DMS114 treated with DMSO at 0.1 percent for 48 hours (cell line): ENCODE results near the gene TTC9C.
"Not testable (repeated sequence)": the region's sequence is repeated elsewhere in the genome, so short reads cannot be mapped to it uniquely, and the experiment has no call there.

Experiments used
- DNase-seq: peaks from one replicate; lab custom pipeline; 2025; ENCODE audit not compliant: unreplicated experiment; lab: John Stamatoyannopoulos, UW

TTC9C gene

GRCh38 chr11:62749931-62750330, 21.6 kb downstream of the TTC9C start:
- not testable (repeated sequence) for DNase-seq

DNA sequence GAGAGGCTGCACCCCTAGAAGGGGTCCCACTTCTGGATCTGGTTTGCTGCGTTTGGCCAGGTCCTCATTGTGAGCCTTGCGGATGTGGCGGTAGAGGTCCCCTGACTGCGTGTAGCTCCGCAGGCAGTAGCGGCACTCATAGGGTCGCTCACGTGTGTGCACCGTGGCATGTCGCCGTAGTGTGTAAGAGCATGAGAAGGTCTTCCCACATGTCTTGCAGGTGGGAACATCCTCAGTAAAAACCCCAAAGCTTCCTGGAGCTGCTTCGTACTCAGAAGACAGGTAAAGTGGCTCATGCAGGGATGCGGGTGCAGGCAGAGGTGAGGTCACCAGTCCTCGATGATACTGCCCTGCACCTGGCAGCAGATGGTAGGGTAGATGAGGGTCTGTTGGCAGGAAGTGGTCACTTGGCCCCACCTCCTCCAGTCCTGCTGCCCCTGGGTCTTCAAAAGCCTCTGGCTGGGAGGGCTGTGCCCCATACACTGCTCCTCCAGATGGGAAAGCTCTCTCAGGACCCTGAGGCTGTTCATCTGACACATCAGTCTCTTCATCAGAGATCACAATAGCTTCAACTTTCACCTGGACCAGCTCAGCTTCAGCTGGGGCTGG, 24.0 kb downstream of the TTC9C start:
- DNase-seq: no peak

DNA sequence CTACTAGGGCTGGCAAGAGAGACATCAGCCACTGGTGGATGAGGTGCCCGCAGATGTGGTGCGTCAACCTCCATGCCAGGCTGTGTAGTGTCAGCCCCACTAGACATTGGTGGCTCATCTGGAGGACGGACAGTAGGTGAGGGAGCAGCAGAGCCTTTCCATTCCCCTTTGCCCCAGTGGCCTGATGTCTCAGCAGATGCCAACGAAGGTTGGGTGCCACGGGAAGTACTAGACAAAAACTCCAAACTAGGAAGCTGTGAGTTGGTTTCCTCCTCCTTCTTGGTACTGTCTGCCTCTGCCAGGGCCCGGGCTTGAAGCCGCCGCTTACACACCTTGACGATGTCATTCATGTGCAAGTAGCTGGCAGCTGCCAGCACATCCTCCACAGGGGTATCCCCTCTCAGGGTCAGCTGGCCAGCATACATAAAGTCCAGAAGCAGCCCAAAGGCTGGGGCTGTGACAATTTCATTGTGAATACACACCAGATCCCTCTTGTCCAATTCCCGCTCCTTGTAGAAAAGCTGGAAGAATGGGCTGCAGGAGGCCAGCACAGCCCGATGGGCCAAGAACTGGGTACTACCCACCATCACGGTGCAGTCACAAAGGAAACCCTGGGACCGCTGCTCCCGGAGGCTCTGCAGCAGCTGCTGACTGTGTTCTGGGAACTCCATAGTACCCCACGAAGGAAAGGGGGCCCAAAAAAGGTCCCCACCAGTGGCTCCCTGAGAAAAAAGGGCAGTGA, 24.9 kb downstream of the TTC9C start:
- no peak for DNase-seq

DNA sequence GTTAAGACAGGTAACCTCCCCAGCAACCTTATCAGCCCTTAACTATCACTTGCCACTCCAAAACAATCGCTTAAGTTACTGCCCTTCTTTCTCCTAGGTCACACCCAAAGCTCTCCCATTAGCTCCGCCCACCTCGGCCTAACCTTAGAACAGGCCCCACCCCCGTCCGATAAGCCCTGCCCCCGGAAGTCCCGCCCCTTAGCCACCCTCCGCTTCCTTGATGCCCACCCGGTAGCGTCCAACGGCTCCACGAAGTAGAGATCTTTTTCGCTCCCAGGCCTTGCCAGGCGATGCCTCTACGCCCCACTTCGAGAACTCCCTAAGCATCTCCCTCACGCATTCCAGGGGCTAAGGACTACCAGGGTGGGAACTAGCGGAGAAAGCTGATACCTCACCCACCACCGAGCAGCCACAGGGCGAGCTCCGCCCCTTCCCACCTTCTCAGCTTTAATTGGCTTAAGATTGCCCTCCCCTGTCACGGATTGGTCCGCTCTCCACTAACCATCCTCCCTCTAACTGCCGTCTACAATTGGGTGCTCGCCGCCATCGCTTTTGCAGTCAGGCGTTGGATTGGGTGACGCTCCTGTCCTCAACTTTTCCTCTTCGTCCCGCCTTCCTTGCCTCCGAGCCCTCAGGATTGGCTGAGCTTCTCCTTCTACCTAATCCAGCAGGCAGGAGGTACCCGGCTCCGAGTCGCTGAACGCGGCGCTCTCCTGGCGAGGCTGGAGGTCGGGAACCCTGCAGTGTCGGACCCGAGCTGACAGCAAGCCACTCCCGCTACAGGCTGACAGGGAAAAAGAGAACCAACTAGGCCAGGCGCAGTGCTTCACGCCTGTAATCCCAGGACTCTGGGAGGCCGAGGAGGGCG, 25.7 kb downstream of the TTC9C start, which contains the start of gene ZBTB3:
ZBTB3 (minus strand) TSS at position 425 of the 868 bp plus-strand sequence. CDS start 496 bp downstream, outside the sequence.
- DNase-seq: peak; percentile 99

GRCh38 chr11:62755086-62755615, 26.9 kb downstream of the TTC9C start:
- DNase-seq: no peak

GRCh38 chr11:62757846-62758788, 29.8 kb downstream of the TTC9C start:
- no peak for DNase-seq

DNA sequence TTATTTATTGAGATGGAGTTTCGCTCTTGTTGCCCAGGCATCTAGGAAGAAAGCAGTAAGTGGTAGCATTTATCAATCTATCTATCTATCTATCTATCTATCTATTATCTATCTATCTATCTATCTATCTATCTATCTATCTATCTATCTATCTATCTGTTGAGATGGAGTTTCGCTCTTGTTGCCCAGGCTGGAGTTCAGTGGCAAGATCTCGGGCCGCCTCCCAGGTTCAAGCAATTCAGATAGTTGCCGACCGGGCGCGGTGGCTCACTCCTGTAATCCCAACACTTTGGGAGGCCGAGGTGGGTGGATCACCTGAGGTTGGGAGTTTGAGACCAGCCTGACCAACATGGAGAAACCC, 32.6 kb downstream of the TTC9C start:
- not testable (repeated sequence) for DNase-seq

GRCh38 chr11:62770778-62771143, 42.5 kb downstream of the TTC9C start:
- no peak for DNase-seq

GRCh38 chr11:62771144-62772021, 43.1 kb downstream of the TTC9C start, which contains the start of gene TAF6L:
Gene TAF6L, plus strand, starts transcription at chr11:62771396. Its CDS starts 4,388 bp downstream, at chr11:62775784.
- peak; percentile 96 for DNase-seq

- DNase-seq: no peak
These were observed 46.1 kb downstream of the TTC9C start for GRCh38 chr11:62774407-62774806.

DNA sequence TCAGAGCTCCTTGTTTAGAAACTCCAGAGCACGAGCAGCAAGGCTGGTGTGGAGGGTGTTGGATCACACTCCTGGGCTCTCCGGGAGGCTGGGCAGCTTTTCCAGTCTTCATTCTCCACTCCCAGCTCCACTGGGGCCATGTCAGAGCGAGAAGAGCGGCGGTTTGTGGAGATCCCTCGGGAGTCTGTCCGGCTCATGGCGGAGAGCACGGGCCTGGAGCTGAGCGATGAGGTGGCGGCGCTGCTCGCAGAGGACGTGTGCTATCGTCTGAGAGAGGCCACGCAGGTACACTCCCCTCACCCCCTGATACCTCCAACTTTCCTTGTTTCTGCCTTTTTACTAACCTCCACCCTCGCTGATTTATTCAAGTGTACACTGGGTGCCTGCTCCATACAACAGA, 47.4 kb downstream of the TTC9C start:
- no peak for DNase-seq

DNA sequence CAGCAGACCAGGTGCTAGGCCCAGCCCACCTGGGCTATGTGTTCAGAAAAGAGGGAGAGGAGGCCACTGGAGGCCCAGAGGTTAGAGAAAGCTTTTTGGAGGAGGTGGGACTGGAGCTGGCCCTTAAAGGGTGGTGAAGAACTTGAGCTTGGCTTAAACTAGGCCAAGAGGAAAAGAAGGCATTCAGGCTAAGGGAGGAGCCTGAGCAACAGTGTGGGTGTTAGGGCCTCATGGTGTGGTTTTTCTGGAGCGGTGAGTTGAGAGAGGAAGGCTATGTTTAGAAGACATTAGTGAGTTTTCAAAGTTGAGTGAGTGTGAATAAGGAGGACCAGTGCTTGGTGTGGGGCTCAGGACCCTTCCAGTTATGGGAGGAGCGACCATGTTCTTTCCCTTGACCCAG, 49.1 kb downstream of the TTC9C start:
- DNase-seq: no peak

DNA sequence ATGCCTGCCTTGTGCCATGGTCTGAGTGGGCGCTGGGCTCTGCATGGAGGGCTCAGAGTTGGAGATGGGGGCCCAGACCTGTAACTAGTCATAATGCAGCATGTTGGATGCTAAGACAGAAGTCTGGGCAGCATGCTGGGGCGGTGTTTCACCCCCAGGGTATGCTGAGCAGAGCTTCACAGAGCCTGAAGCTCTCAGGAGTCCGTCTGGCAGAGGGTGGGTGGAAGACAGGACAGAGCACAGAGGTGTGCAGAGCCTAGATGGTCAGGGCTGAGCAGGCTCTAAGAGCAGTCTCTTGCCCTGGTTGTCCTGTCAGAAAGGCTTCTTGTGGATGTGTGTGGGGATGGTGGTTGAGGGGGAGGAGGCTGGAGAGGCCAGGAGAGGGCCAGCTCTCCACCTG, 50.2 kb downstream of the TTC9C start:
- DNase-seq: no peak

DNA sequence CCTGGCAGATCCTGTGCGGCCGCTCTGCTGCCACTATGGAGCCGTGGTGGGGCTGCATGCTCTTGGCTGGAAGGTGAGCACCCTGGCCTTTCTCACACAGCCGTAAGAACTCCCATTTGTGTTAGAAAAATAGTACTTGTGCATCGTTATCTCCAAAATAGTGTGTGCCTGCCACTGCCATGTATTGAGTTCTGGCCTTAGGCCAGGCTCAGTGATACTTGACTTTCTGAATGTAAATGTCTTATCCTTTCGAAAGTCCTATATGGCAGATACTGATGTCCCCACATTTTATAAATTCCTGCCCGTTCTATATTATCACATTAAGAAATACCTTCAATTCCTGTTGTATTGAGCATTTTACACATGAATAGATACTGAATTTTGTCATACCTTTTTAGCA, 54.5 kb downstream of the TTC9C start:
- DNase-seq: no peak

- DNase-seq: peak; percentile 78
These were observed 58.2 kb downstream of the TTC9C start for GRCh38 chr11:62786318-62787004.

- DNase-seq: peak; percentile 96
These were observed 58.9 kb downstream of the TTC9C start, which contains the start of gene TMEM179B for GRCh38 chr11:62787005-62787759. Gene TMEM179B, plus strand, starts transcription at chr11:62787402. Its CDS starts 30 bp downstream, at chr11:62787432.
